Measurements from ENCODE around the gene SYDE1.

SYDE1 gene

GRCh38 chr19:15126131-15126910, 19.1 kb downstream of the SYDE1 start:
- peak overlapping the region; percentile 89 for H3K27ac ChIP-seq
- TF ChIP-seq ZFX (IDR thresholded peaks at IDR 0.05), result no peak
- TF ChIP-seq CTCF (conservative IDR thresholded peaks at IDR 0.05), result no peak

GRCh38 chr19:15128162-15128770, 21.1 kb downstream of the SYDE1 start:
- TF ChIP-seq CTCF (conservative IDR thresholded peaks at IDR 0.05) (no peak), ZFX (IDR thresholded peaks at IDR 0.05) (no peak)
- H3K27ac ChIP-seq, result no peak overlapping the region

DNA sequence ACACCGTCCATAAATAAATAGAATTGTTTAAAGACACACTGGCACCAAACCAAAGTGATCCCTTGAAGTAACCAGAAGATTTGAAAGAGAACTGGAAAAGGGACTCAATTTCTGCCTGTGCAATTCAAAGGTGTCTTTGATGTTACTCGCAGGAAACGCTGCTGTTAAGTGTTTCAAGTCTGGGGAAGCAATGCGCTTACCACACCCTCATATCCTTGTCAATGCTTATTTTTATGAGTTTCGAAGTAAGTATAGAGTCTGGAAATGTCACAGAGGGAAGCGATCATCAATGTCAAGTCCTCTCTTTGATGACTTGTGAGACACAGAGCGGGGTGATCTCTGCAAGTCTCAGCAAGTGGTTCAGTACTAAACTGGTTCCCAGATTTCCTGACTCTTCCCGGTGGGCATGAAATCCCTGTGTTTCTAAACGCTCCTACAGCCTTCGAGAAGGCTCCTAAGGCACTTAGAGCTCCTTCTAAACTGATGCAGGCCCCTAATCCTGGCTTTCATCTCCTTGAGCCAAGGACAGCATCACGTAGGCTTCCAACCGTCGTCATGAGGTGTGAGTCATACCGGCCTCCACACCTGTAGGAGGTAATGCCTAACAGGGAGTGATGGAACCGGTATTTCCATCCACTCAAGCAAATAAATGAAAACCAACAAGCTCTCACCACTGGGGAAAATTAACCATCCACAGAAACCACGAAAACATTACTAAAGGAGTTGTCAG, 22.8 kb downstream of the SYDE1 start:
- peak overlapping the region; percentile 12; the same call in 1 of the 2 replicates for H3K27ac ChIP-seq
- TF ChIP-seq ZFX (IDR thresholded peaks at IDR 0.05) (no peak), CTCF (conservative IDR thresholded peaks at IDR 0.05) (no peak)

DNA sequence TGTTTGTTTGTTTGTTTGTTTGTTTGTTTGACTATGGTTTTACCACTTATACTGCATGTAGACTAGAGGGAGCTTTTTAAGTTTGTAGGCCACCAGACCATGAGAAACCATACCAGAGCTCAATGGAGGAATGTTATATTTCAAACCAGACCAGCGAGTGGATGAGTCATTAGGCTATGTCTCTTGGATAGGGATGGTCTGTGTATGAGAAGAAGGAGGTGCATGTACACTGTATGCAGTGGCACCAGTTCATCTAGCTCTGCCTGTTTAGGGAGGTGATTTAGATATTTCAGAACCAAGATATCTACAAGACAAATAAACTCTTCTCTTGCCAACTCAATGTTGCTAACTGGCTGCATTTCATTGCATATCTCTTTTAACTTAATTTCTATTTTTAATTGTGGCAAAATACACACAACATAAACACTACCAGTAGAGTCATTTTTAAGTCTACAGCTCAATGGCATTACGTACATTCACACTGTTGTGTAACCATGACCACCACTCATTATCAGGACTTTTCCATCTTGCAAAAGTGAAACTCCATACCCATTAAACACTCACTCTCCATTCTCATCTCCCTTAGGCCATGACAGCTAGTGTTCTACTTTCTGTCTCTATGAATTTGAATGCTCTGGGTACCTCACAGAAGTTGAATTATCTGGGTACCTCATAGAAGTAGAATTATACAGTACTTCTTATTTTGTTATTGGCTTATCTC, 29.2 kb downstream of the SYDE1 start:
- H3K27ac ChIP-seq, result no peak overlapping the region
- no peak for TF ChIP-seq ZFX (IDR thresholded peaks at IDR 0.05)
- no peak for TF ChIP-seq CTCF (conservative IDR thresholded peaks at IDR 0.05)

DNA sequence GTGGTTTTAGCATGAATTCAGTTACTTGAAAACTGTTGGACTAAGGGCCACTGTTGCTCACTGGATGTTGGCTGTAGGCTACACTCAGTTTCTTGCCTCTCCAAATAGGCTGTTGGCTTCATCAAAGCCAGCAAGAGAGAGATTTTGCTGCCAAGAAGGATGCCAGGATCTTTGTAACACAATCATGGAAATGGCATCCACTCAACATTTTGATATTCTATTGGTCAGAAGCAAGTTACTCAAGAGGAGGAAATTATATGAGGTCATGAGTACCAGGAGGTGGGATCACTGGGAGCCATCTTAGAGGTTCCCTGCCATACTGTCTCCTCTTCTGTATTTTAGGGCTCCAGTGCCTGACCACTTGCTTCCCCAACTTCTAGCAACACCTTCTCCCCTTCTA, 30.6 kb downstream of the SYDE1 start:
- TF ChIP-seq ZFX (IDR thresholded peaks at IDR 0.05) (no peak), CTCF (conservative IDR thresholded peaks at IDR 0.05) (no peak)
- no peak overlapping the region for H3K27ac ChIP-seq

- TF ChIP-seq ZFX (IDR thresholded peaks at IDR 0.05) (no peak), CTCF (conservative IDR thresholded peaks at IDR 0.05) (no peak)
- H3K27ac ChIP-seq, result no peak overlapping the region
Observed at GRCh38 chr19:15138427-15138826, 31.2 kb downstream of the SYDE1 start.

Measured in C4-2B (cell line).